ENCODE data around the gene ADAM12.

Gene ADAM12

GRCh38 chr10:126073606-126074005 is 314.7 kb downstream of the ADAM12 start:
- H3K4me3 ChIP-seq (ENCODE audit: low read depth in 1 of 2, low read length in 1 of 2), result no peak overlapping the region
- no peaks in the 10 kb centered on the region for H3K4me1 ChIP-seq (ENCODE audit: control insufficient read depth in 1 of 2, insufficient read depth in 1 of 2, low read depth in 1 of 2, low read length in 1 of 2)
- peaks cover 11% of the 10 kb centered on the region for H3K27me3 ChIP-seq
- H3K27ac ChIP-seq, result no peak overlapping the region
- TF ChIP-seq CTCF (IDR thresholded peaks at IDR 0.05), result no peak
- no peaks in the 10 kb centered on the region for H3K36me3 ChIP-seq
- no peaks in the 10 kb centered on the region for H3K9me3 ChIP-seq

GRCh38 chr10:126072622-126073021 is 315.7 kb downstream of the ADAM12 start:
- Histone ChIP-seq H3K4me1 (ENCODE audit: control insufficient read depth in 1 of 2, insufficient read depth in 1 of 2, low read depth in 1 of 2, low read length in 1 of 2) (no peaks in the 10 kb centered on the region), H3K4me3 (ENCODE audit: low read depth in 1 of 2, low read length in 1 of 2) (no peak overlapping the region), H3K36me3 (no peaks in the 10 kb centered on the region), H3K27me3 (peaks cover 12% of the 10 kb centered on the region), H3K9me3 (no peaks in the 10 kb centered on the region), H3K27ac (no peak overlapping the region)
- TF ChIP-seq CTCF (IDR thresholded peaks at IDR 0.05), result no peak

GRCh38 chr10:126070476-126071215 is 317.6 kb downstream of the ADAM12 start:
- no peaks in the 10 kb centered on the region for H3K9me3 ChIP-seq
- no peak for TF ChIP-seq CTCF (IDR thresholded peaks at IDR 0.05)
- no peak overlapping the region for H3K27ac ChIP-seq
- no peaks in the 10 kb centered on the region for H3K36me3 ChIP-seq
- no peak overlapping the region for H3K4me3 ChIP-seq (ENCODE audit: low read depth in 1 of 2, low read length in 1 of 2)
- H3K4me1 ChIP-seq (ENCODE audit: control insufficient read depth in 1 of 2, insufficient read depth in 1 of 2, low read depth in 1 of 2, low read length in 1 of 2), result no peaks in the 10 kb centered on the region
- peaks cover 22% of the 10 kb centered on the region for H3K27me3 ChIP-seq

GRCh38 chr10:126068322-126068721 is 320.0 kb downstream of the ADAM12 start:
- Histone ChIP-seq H3K4me1 (ENCODE audit: control insufficient read depth in 1 of 2, insufficient read depth in 1 of 2, low read depth in 1 of 2, low read length in 1 of 2) (no peaks in the 10 kb centered on the region), H3K4me3 (ENCODE audit: low read depth in 1 of 2, low read length in 1 of 2) (no peak overlapping the region), H3K27ac (no peak overlapping the region), H3K9me3 (no peaks in the 10 kb centered on the region), H3K27me3 (peaks cover 22% of the 10 kb centered on the region), H3K36me3 (no peaks in the 10 kb centered on the region)
- TF ChIP-seq CTCF (IDR thresholded peaks at IDR 0.05), result no peak

- Histone ChIP-seq H3K27ac (no peak overlapping the region), H3K9me3 (no peaks in the 10 kb centered on the region), H3K4me3 (ENCODE audit: low read depth in 1 of 2, low read length in 1 of 2) (no peak overlapping the region), H3K27me3 (peaks cover 15% of the 10 kb centered on the region), H3K4me1 (ENCODE audit: control insufficient read depth in 1 of 2, insufficient read depth in 1 of 2, low read depth in 1 of 2, low read length in 1 of 2) (no peaks in the 10 kb centered on the region), H3K36me3 (no peaks in the 10 kb centered on the region)
- no peak for TF ChIP-seq CTCF (IDR thresholded peaks at IDR 0.05)
Measured at GRCh38 chr10:126066456-126066855, 321.8 kb downstream of the ADAM12 start.

All from neutrophil (primary cell).